A172 (cell line): ENCODE measurements around the gene BCAM. TPM values are rescaled to one million over a fixed set of nuclear protein-coding genes. Genes with fewer than 3 reads are reported as not detected.
"Not testable (repeated sequence)": the region's sequence is repeated elsewhere in the genome, so short reads cannot be mapped to it uniquely, and the experiment has no call there.

Experiments used
- DNase-seq: peaks from one replicate; pipeline ENCODE4 v3.0.0-alpha.2; 2015; ENCODE audit warnings: low spot score
- total RNA-seq: library from RNA; depleted of rRNA; stranded (reverse); fragments of >200 nt; shearing (Covaris generic); gene quantifications from 2 replicates; pipeline ENCODE4 v1.2.3, GENCODE V29; 2014; rRNA removed

BCAM gene
- total RNA-seq, 1 experiment from 2014 or later = 8.2 TPM

DNA sequence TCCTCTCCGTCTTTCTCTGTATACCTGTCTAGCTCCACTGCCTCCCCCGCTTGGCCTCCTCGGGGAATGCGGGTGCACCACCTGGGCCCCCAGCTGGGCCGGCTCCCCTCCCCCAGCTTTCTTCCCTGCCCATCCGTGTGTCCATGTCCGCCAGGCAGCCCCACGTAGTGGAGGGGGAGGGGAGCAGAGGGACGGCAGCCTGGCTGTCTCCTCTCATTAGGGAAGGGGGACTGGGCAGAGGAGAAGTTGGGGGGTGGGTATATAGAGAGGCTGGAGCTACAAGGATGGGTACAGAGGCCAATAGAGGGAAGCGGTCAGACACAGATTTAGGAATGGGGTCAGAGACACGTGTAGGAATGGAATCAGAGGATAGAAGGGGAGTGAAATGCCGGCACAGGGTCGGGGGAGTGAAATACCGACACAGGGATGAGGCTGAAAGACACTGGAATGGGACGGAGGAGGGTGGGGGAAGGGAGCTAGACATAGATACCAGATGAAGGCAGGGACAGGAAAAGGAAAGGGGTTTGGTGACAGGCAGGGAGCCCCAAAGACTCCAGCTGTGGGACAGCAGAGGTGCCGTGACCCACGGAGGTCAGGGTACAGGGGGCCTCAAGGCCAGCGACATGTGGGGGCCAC, 40.0 kb downstream of the BCAM start:
- no peak for DNase-seq

DNA sequence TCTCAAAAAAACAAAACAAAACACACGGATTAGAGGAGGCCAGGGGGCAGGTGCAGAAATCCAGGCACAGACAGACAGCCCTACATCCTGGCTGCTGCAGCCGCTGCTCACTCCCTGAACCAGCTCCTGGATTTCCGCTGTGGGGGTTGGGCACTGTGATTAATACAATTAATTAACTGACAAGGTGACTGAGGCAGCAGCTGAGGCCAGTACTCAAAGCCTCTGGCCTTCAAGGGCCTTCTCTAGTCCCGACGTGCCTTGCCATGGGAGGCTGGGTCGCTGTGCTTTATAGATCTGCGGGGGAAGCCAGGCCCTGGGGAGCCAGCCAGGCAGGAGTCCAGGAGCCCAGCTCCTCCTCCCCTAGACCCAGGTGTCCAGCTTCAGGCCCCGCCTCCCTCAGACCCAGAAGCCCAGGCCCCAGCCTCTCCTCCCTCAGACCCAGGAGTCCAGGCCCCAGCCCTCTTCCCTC, 41.8 kb downstream of the BCAM start:
- no peak for DNase-seq

DNA sequence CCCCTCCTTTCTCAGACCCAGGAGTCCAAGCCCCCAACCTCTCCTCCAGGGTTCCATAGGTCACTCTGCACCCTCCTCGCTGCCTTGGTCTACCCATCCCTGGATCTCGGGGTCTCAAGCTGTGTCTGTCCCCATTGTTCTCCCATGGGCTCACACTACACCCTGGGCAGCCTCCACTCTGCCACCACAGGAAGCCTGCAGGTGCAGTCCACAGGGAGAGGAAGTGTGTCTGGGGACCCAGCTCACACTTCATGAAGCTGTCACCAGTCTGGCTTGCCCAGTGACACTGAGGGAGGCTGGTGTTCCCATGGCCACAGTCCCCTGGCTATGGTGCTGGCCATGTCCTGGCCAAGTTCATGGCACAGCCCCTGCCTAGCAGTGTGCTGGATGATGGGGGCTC, 42.5 kb downstream of the BCAM start:
- DNase-seq = no peak

DNA sequence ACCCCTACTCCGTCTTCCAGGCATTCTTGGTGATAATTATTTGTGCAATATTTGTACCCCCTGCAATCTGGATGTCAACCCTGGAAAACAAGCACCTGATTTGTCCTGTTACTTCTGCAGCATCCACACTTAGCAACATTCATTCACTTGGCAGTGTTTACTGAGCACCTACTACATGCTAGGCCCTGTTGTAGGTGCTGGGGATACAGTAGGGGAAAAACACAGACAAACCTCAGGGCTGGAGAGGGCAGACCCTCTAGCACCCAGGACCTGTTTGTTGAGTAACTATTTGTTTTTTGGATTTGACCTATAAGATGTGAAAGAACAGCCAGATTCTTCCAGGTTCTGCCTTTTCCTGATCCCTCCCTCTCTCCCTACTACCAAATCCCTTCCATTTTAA, 46.7 kb downstream of the BCAM start:
- no peak for DNase-seq

DNA sequence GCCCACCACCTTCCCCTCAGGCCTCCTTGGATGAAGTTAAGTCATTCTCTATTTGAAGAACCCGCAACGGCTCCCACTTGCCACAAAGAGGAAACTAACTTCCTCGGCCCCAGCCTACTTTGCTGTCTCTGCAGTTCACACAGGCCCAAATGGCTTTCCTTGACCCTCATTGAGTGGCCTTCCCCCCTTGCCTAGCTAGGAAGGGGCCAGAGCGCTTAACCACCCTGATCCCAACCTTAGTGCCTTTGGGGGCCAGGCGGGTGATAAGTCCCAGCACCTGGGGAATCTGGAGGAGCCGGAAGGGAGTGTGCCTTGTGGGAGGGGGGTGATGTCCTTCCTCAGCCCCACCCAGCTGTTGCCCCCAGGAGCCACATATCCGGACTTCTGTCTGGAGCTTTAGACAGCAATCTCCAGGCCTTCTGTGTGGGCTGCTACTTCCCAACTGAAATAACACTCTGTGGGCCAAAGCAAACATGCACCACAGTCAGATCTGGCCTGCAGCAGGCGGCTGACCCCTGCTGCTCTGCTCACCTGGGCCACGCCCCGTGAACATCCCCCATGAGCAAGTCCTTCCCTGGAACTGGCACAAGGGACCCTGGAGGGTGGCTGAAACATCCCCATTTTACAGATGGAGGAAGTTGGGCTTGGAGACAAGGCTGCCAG, 47.6 kb downstream of the BCAM start:
- DNase-seq = no peak

DNA sequence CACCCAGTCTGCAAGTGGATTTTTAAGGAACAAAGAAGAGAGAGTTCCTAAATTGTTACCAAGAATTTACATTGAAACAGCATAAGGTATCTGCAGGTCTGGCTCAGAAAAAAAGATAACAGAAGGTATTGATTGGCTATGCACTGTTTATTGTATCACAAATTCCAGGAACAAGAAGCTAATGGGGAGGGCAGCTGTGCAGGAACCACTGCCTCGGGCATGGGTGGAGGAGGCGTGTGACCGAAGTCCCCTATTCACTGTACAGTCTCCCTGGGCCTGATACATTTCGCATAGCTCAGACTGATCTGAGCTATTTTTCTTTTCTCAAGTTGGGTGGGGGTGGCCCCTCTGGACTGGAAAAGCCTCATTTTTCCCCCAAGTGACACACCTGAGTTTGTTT, 48.9 kb downstream of the BCAM start:
- no peak for DNase-seq

DNA sequence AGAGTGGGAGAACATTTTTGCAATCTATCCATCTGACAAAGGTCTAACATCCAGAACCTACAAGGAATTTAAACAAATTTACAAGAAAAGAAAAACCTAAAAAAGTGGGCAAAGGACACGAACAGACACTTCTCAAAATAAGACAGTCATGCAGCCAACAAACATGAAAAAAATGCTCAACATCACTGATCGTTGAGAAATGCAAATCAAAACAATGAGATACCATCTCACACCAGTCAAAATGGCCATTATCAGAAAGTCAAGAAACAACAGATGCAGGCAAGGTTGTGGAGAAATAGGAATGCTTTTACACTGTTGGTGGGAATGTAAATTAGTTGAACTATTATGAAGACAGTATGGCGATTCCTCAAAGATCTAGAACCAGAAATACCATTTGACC, 52.7 kb downstream of the BCAM start:
- not testable (repeated sequence) for DNase-seq

DNA sequence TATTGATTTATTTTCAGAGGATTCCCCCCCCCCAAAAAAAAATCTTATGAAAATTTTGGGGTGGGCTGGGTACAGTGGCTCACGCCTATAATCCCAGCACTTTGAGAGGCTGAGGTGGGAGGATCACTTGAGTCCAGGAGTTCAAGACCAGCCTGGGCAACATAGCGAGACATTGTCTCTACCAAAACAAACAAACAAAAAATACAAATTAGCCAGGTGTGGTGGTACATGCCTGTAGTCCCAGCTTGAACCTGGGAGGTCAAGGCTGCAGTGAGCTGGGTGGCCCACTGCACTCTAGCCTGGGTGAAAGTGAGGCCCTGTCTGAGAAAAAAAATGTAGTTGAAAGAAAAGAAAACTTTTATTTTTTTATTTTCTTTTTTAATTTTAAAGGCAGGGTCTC, 55.1 kb downstream of the BCAM start:
- no peak for DNase-seq

DNA sequence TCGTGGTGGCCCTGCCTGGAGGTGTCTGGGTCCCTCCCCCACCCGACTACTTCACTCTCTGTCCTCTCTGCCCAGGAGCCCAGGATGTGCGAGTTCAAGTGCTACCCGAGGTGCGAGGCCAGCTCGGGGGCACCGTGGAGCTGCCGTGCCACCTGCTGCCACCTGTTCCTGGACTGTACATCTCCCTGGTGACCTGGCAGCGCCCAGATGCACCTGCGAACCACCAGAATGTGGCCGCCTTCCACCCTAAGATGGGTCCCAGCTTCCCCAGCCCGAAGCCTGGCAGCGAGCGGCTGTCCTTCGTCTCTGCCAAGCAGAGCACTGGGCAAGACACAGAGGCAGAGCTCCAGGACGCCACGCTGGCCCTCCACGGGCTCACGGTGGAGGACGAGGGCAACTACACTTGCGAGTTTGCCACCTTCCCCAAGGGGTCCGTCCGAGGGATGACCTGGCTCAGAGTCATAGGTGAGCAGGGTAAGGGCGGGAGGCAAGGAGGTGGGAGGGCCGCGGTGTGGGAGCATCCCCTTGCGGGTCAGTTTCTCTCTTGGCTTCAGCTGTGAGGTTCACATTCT, 56.4 kb downstream of the BCAM start:
- no peak for DNase-seq

DNA sequence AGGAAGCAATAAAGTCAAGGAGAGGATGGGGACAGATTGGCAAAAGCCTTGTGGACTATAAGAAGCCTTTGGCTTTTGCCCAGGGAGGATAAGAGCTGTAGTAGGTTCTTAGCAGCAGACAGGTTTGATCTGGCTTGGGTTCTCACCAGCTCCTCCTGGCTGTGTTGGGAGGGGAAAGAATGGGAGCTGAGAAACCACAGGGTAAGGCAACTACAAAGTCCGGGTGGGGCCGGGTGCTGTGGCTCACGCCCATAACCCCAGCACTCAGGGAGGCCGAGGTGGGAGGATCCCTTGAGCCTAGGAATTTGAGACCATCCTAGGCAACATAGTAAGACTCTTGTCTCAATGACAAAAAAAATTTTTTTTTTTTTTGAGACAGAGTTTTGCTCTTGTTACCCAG, 57.8 kb downstream of the BCAM start:
- no peak for DNase-seq

DNA sequence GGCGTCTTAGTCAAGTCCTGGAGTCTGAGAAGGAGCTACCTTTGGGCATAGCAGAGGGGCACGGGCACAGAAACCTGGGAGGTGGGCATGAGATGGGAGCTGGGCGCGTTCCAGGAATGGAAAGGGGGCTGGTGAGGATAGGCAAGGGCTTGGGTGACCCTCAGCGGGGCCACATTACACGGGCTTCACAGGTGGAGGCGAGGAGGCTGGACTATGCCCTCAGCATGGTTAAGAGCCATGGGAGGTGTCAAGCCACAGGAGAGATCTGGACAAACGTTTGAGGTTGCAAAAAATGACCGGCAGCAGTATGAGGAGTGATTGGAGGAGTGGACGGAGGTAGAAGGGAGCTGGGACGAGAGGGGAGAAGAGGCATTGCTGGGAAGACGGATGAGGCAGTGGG, 58.7 kb downstream of the BCAM start:
- DNase-seq = no peak

DNA sequence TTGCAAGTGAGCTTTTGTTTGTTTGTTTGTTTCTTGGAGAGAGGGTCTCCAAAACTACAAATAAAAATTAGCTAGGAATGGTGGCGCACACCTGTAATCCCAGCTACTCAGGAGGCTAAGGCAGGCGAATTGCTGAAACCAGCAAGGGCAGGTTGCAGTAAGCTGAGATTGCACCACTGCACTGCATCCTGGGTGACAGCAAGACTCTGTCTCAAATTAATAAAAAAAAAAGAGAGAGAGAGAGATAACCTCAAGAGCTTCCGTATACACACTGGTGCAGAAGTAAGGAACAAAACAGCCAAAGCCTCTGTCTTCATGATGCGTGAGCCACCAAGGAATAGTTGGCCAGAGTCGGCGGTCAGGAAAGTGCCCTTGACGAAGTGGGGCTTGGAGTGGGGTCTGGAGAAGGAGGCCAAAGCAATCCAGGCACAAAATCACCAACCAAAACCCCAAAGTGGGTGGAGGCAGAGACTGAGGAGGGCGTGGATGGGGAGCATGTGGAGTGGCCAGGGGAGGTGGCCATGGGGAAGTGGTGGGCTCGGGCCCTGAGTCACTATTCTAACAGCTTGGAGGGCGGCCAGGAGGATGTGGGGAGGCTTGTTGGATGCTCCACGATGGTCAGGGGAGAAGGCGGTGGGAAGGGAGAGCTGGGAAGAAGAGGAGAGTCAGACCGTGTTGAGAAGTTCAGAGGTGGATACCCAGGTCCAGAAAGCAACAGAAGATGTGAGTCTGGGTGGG, 61.0 kb downstream of the BCAM start:
- DNase-seq = peak; percentile 61

Other genes starting within 250 kb of the BCAM start
- not detected in 2 replicates for gene IGSF23, start 195.5 kb upstream of the BCAM start, total RNA-seq
- gene PVR, start 165.2 kb upstream of the BCAM start, total RNA-seq = 60.2 and 76.1 TPM in 2 replicates
- gene CEACAM19, start 137.6 kb upstream of the BCAM start, total RNA-seq = not detected in 2 replicates
- not detected in 2 replicates for gene CEACAM16, start 110.0 kb upstream of the BCAM start, total RNA-seq
- gene BCL3, start 60.4 kb upstream of the BCAM start, total RNA-seq = 4.4 and 7.0 TPM in 2 replicates
- not detected in 2 replicates for gene CBLC, start 31.2 kb upstream of the BCAM start, total RNA-seq
- 55.0 and 63.4 TPM in 2 replicates for gene NECTIN2, start 37.2 kb downstream of the BCAM start, total RNA-seq
- gene TOMM40, start 82.2 kb downstream of the BCAM start, total RNA-seq = 109 and 111 TPM in 2 replicates
- gene APOE, start 96.7 kb downstream of the BCAM start, total RNA-seq = 0.14 and 0.86 TPM in 2 replicates
- gene APOC1, start 105.5 kb downstream of the BCAM start, total RNA-seq = not detected in 2 replicates
- gene APOC4, start 133.1 kb downstream of the BCAM start, total RNA-seq = not detected in 2 replicates
- gene APOC2, start 136.9 kb downstream of the BCAM start, total RNA-seq = not detected in 2 replicates
- 23.3 and 28.1 TPM in 2 replicates for gene CLPTM1, start 146.3 kb downstream of the BCAM start, total RNA-seq
- gene RELB, start 192.4 kb downstream of the BCAM start, total RNA-seq = 6.0 and 9.3 TPM in 2 replicates
- gene CLASRP, start 229.9 kb downstream of the BCAM start, total RNA-seq = 29.9 and 42.5 TPM in 2 replicates